OCI-LY1 (cell line): ENCODE data around the gene MRPL42.

ENCODE experiments used
- H2AFZ ChIP-seq: fragments of 200-600 bp; sonication (generic), shearing (Covaris generic); 2 replicates; pipeline ENCODE4 v1.6.0; 2014; ENCODE audit warnings: antibody characterized with exemption, mild to moderate bottlenecking, low read length
- H3F3A ChIP-seq: fragments of 200-600 bp; sonication (generic), shearing (Covaris generic); 2 replicates; pipeline ENCODE4 v1.6.0; 2014; ENCODE audit warnings: mild to moderate bottlenecking, antibody characterized with exemption, low read length, moderate library complexity; ENCODE audit not compliant: insufficient read depth
- H3K27ac ChIP-seq: fragments of 200-600 bp; sonication (generic); 2 replicates; pipeline ENCODE4 v1.5.1; 2014; ENCODE audit warnings: low read length, mixed run types, mild to moderate bottlenecking, low read depth; ENCODE audit not compliant: poor library complexity, severe bottlenecking
- H3K27me3 ChIP-seq: fragments of 200-600 bp; sonication (generic); 2 replicates; pipeline ENCODE4 v1.6.0; 2014; ENCODE audit warnings: antibody characterized with exemption, mild to moderate bottlenecking, low read length, moderate library complexity; ENCODE audit not compliant: insufficient read depth
- H3K36me3 ChIP-seq: fragments of 200-600 bp; sonication (generic); 2 replicates; pipeline ENCODE4 v1.6.1; 2014; ENCODE audit warnings: mild to moderate bottlenecking, antibody characterized with exemption, low read length, moderate library complexity, mixed read lengths; ENCODE audit not compliant: insufficient read depth
- H3K4me1 ChIP-seq: fragments of 200-600 bp; sonication (generic); 2 replicates; pipeline ENCODE4 v1.5.1; 2014; ENCODE audit warnings: mild to moderate bottlenecking, low read length, moderate library complexity; ENCODE audit not compliant: insufficient read depth, severe bottlenecking
- H3K4me2 ChIP-seq: fragments of 200-600 bp; sonication (generic), shearing (Covaris generic); 2 replicates; pipeline ENCODE4 v1.6.1; 2014; ENCODE audit warnings: low read length
- H3K4me3 ChIP-seq: fragments of 200-600 bp; sonication (generic); 2 replicates; pipeline ENCODE4 v1.5.1; 2014; ENCODE audit warnings: low read length, low read depth, mild to moderate bottlenecking, mixed read lengths; ENCODE audit not compliant: poor library complexity, severe bottlenecking
- H3K79me2 ChIP-seq: fragments of 200-600 bp; shearing (Covaris generic); 2 replicates; pipeline ENCODE4 v1.6.1; 2016; ENCODE audit warnings: mixed run types, low read length, mixed read lengths; ENCODE audit not compliant: insufficient read depth
- H3K9ac ChIP-seq: fragments of 200-600 bp; sonication (generic), shearing (Covaris generic); 2 replicates; pipeline ENCODE4 v1.6.1; 2014; ENCODE audit warnings: mild to moderate bottlenecking, low read length, mixed read lengths
- H3K9me2 ChIP-seq: fragments of 200-600 bp; sonication (generic), shearing (Covaris generic); 2 replicates; pipeline ENCODE4 v1.6.1; 2014; ENCODE audit warnings: low read depth, mild to moderate bottlenecking, low read length, mixed read lengths
- H3K9me3 ChIP-seq: fragments of 200-600 bp; shearing (Covaris generic); 2 replicates; pipeline ENCODE4 v1.6.1; 2014; ENCODE audit warnings: low read length, mixed read lengths
- H4K20me1 ChIP-seq: fragments of 200-600 bp; sonication (generic), shearing (Covaris generic); 2 replicates; pipeline ENCODE4 v1.6.0; 2016; ENCODE audit warnings: mild to moderate bottlenecking, low read length; ENCODE audit not compliant: insufficient read depth
- EZH2 ChIP-seq: fragments of 200-600 bp; sonication (generic), shearing (Covaris generic); IDR thresholded peaks from 2 replicates; pipeline ENCODE4 v1.8.0; 2017; ENCODE audit warnings: borderline replicate concordance, mixed run types, mild to moderate bottlenecking, antibody characterized with exemption, low read length, moderate library complexity, mixed read lengths
- TF ChIP-seq, protein P1 (sequence below): fragments of 200-600 bp; sonication (generic), shearing (Covaris generic); IDR thresholded peaks from 2 replicates; pipeline ENCODE4 v1.5.1; 2017; ENCODE audit warnings: mild to moderate bottlenecking, antibody characterized with exemption, low read length, moderate library complexity, mixed read lengths

The MRPL42 gene

DNA sequence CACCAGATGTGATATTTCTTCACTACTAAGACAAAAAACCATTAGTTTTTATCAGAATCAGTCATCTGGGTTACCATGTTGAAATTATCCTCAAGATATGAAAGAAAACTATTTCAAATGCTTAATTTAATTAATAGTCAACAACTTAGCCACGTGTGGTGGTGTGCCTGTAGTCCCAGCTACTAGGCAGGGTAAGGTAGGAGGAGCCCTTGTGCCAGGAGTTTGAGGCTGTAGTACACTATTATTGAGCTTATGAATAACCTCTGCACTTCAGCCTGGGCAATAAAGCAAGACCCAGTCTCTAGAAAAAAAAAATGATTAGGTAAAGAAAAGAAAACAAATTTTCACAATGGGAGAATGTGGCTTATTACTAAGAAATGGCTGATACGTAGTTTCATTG lies 33.4 kb downstream of the MRPL42 start:
- Histone ChIP-seq H3K27ac (no peak overlapping the region), H3F3A (no peaks in the 10 kb centered on the region), H3K4me1 (no peaks in the 10 kb centered on the region), H3K9me2 (no peaks in the 10 kb centered on the region), H2AFZ (no peak overlapping the region), H3K9me3 (no peaks in the 10 kb centered on the region), H3K9ac (no peak overlapping the region), H3K4me2 (no peak overlapping the region), H3K36me3 (peaks cover 27% of the 10 kb centered on the region), H3K79me2 (no peaks in the 10 kb centered on the region), H4K20me1 (no peaks in the 10 kb centered on the region), H3K4me3 (no peak overlapping the region), H3K27me3 (no peaks in the 10 kb centered on the region)
- TF ChIP-seq, protein P1, sequence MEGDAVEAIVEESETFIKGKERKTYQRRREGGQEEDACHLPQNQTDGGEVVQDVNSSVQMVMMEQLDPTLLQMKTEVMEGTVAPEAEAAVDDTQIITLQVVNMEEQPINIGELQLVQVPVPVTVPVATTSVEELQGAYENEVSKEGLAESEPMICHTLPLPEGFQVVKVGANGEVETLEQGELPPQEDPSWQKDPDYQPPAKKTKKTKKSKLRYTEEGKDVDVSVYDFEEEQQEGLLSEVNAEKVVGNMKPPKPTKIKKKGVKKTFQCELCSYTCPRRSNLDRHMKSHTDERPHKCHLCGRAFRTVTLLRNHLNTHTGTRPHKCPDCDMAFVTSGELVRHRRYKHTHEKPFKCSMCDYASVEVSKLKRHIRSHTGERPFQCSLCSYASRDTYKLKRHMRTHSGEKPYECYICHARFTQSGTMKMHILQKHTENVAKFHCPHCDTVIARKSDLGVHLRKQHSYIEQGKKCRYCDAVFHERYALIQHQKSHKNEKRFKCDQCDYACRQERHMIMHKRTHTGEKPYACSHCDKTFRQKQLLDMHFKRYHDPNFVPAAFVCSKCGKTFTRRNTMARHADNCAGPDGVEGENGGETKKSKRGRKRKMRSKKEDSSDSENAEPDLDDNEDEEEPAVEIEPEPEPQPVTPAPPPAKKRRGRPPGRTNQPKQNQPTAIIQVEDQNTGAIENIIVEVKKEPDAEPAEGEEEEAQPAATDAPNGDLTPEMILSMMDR, result no peak
- TF ChIP-seq EZH2, result no peak

DNA sequence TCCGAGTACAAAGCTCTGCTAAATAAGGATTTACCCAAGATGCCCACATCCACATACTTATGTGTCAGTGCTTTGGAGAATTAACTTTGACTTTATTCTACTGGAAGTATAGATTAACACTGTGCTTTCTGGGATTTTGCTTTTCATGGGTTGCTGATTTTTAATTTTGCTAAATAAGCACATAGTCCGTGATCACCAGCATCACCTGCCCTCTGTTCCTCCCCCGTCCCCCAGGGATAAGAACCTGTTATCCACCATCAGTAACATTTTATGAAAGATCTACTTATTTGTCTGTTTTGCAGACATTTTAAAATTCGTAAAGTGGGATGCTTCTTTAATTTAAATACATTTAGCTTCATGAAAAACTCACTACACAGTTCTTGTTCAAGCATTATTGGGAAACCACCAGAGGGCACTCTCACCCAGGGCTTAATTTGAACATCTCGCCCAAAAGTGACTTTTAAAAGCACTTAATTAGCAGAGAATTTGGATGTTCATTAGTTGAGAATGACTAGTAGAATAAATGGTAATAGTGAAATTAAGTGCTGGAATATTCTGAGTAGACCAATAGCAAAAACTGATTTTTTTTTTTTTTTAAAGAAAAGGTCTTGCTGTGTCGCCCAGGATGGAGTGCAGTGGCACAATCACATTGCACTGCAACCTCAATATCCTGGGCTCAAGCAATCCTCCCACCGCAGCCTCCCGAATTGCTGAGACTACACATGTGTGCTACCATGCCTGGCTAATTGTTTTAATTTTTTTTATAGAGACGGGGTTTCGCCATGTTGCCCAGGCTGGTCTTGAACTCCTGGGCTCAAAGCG lies 35.7 kb downstream of the MRPL42 start:
- H3K4me1 ChIP-seq, result no peaks in the 10 kb centered on the region
- H3K36me3 ChIP-seq, result peaks cover 17% of the 10 kb centered on the region
- H3K9me2 ChIP-seq, result no peaks in the 10 kb centered on the region
- no peak overlapping the region for H2AFZ ChIP-seq
- H3K9ac ChIP-seq, result no peak overlapping the region
- H3K27me3 ChIP-seq, result no peaks in the 10 kb centered on the region
- H3K9me3 ChIP-seq, result no peaks in the 10 kb centered on the region
- H3K79me2 ChIP-seq, result no peaks in the 10 kb centered on the region
- no peaks in the 10 kb centered on the region for H3F3A ChIP-seq
- no peak for TF ChIP-seq EZH2
- TF ChIP-seq, protein P1, result peak; percentile 87
- H3K4me3 ChIP-seq, result no peak overlapping the region
- no peak overlapping the region for H3K4me2 ChIP-seq
- no peak overlapping the region for H3K27ac ChIP-seq
- no peaks in the 10 kb centered on the region for H4K20me1 ChIP-seq

DNA sequence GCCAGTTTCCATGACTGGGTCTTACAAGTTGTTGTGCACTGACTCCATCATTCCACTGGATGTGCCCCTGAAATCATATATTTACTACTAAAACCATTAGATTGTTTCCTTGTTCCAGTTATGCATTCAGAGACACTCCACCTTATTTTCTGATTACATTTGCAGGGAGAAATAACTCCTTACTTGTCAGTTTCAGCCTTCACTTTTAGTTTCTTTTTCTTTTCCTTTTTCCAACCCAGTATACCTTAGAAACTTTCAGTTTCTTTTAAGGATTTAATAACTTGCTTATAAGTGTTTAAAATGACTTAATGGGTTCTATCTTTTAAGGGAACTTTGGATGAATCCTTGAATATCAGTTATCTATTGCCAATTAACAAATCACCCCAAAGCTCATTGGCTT lies 39.9 kb downstream of the MRPL42 start:
- Histone ChIP-seq H3K27me3 (no peaks in the 10 kb centered on the region), H3K27ac (no peak overlapping the region), H3K4me2 (no peak overlapping the region), H3K9ac (no peak overlapping the region), H3K79me2 (no peaks in the 10 kb centered on the region), H3K4me1 (no peaks in the 10 kb centered on the region), H3F3A (no peaks in the 10 kb centered on the region), H3K9me3 (no peaks in the 10 kb centered on the region), H3K9me2 (no peaks in the 10 kb centered on the region), H4K20me1 (no peaks in the 10 kb centered on the region), H3K36me3 (peaks cover 8% of the 10 kb centered on the region), H2AFZ (no peak overlapping the region), H3K4me3 (no peak overlapping the region)
- TF ChIP-seq, protein P1, result no peak
- no peak for TF ChIP-seq EZH2
